Parathyroid adenoma (tissue), 2 donors: ENCODE data around the gene ACTRT2.

Experiments
- H2AFZ ChIP-seq: fragments of 300-600 bp; sonication (generic); one replicate; pipeline ENCODE4 v1.7.0; 2017; ENCODE audit warnings: antibody characterized with exemption, mild to moderate bottlenecking
- H3K27ac ChIP-seq: fragments of 300-600 bp; sonication (generic); one replicate; pipeline ENCODE4 v1.7.0; 2017
- H3K27me3 ChIP-seq: fragments of 300-600 bp; sonication (generic); one replicate; pipeline ENCODE4 v1.7.0; 2017; ENCODE audit warnings: low read length; ENCODE audit not compliant: control insufficient read depth, insufficient read depth
- H3K36me3 ChIP-seq: fragments of 300-600 bp; sonication (generic); one replicate; pipeline ENCODE4 v1.7.0; 2017; ENCODE audit warnings: low read length; ENCODE audit not compliant: control insufficient read depth, insufficient read depth
- H3K4me1 ChIP-seq: fragments of 300-600 bp; sonication (generic); one replicate; pipeline ENCODE4 v1.7.0; 2017; ENCODE audit warnings: control low read depth
- H3K4me2 ChIP-seq: fragments of 300-600 bp; sonication (generic); one replicate; pipeline ENCODE4 v1.7.0; 2017; ENCODE audit warnings: low read length
- H3K4me3 ChIP-seq: fragments of 300-600 bp; sonication (generic); one replicate; pipeline ENCODE4 v1.7.0; 2017; ENCODE audit warnings: low read depth, low read length
- H3K79me2 ChIP-seq: fragments of 300-600 bp; sonication (generic); one replicate; pipeline ENCODE4 v1.7.0; 2017; ENCODE audit warnings: control low read depth
- H3K9ac ChIP-seq: fragments of 300-600 bp; sonication (generic); one replicate; pipeline ENCODE4 v1.7.0; 2017; ENCODE audit warnings: mild to moderate bottlenecking
- H3K9me3 ChIP-seq: fragments of 300-600 bp; sonication (generic); one replicate; pipeline ENCODE4 v1.7.0; 2017; ENCODE audit warnings: low read length; ENCODE audit not compliant: control insufficient read depth
- TF ChIP-seq, protein P1 (sequence below): fragments of 300-600 bp; sonication (generic); IDR thresholded peaks from one replicate; pipeline ENCODE4 v1.7.0; 2017; ENCODE audit warnings: antibody characterized with exemption, mild to moderate bottlenecking
- donor health status: primary hyperparathyroidism.

The ACTRT2 gene

DNA sequence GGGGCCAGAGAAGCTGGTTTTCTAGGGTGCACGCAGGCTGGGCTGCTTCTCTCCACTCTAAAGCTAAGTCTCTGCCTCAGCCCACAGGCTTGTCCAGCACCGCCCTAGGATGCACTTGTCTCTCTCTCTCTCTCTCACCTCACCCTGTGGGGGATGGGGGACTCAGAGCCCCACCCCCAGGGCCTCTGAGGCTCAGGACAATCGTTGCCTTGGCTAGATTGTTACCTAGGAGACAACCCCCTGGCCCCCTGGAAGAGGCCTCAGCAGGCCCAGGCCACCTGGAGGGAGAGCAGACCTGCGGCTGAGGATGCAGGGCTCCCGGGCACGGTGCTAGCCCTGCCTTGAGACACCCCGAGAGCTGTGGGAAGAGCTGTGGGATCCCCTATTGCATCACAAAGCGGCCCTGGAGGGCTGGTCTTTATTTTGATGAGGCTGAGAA, at the start of gene ACTRT2:
Gene ACTRT2 (plus strand): TSS at position 235 of the 439 bp plus-strand sequence. CDS start 220 bp downstream, outside the sequence.
- no peak within 1 kb of the TSS for H3K9ac ChIP-seq
- H3K27ac ChIP-seq = no peak within 1 kb of the TSS
- H3K4me2 ChIP-seq = no peak within 1 kb of the TSS
- no peaks in the 10 kb centered on the region for H3K9me3 ChIP-seq
- H3K36me3 ChIP-seq = no peaks in the 10 kb centered on the region
- no peaks in the 10 kb centered on the region for H3K79me2 ChIP-seq
- H3K4me3 ChIP-seq = no peak within 1 kb of the TSS
- TF ChIP-seq, protein P1, sequence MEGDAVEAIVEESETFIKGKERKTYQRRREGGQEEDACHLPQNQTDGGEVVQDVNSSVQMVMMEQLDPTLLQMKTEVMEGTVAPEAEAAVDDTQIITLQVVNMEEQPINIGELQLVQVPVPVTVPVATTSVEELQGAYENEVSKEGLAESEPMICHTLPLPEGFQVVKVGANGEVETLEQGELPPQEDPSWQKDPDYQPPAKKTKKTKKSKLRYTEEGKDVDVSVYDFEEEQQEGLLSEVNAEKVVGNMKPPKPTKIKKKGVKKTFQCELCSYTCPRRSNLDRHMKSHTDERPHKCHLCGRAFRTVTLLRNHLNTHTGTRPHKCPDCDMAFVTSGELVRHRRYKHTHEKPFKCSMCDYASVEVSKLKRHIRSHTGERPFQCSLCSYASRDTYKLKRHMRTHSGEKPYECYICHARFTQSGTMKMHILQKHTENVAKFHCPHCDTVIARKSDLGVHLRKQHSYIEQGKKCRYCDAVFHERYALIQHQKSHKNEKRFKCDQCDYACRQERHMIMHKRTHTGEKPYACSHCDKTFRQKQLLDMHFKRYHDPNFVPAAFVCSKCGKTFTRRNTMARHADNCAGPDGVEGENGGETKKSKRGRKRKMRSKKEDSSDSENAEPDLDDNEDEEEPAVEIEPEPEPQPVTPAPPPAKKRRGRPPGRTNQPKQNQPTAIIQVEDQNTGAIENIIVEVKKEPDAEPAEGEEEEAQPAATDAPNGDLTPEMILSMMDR = no peak
- H3K4me1 ChIP-seq = no peaks in the 10 kb centered on the region
- no peak within 1 kb of the TSS for H2AFZ ChIP-seq
- no peaks in the 10 kb centered on the region for H3K27me3 ChIP-seq

DNA sequence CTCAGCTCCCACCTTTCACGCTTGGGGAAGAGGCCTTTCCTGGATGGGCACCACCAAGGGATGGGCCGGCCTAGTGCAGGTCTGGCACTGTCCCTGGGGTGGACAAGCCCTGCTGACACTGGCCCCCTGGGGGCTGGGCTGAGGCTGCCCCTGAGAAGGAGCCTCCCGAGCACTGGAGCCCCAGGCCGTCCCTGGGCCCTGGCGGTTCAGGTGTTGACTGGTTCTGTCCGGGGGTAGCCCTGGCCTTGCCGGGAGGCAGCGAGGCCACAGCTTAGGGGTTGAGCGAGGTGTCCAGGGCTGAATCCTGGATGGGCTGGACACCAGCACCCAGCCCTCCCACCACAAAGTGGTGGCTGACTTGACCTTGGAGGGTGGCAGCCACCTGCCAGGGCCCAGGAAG, 49.7 kb upstream of the ACTRT2 start:
- no peak overlapping the region for H3K4me3 ChIP-seq
- no peaks in the 10 kb centered on the region for H3K9me3 ChIP-seq
- no peaks in the 10 kb centered on the region for H3K27me3 ChIP-seq
- H2AFZ ChIP-seq = no peak overlapping the region
- H3K36me3 ChIP-seq = no peaks in the 10 kb centered on the region
- no peak overlapping the region for H3K4me2 ChIP-seq
- H3K79me2 ChIP-seq = no peaks in the 10 kb centered on the region
- TF ChIP-seq, protein P1 = no peak
- H3K27ac ChIP-seq = no peak overlapping the region
- H3K9ac ChIP-seq = no peak overlapping the region
- H3K4me1 ChIP-seq = no peaks in the 10 kb centered on the region

DNA sequence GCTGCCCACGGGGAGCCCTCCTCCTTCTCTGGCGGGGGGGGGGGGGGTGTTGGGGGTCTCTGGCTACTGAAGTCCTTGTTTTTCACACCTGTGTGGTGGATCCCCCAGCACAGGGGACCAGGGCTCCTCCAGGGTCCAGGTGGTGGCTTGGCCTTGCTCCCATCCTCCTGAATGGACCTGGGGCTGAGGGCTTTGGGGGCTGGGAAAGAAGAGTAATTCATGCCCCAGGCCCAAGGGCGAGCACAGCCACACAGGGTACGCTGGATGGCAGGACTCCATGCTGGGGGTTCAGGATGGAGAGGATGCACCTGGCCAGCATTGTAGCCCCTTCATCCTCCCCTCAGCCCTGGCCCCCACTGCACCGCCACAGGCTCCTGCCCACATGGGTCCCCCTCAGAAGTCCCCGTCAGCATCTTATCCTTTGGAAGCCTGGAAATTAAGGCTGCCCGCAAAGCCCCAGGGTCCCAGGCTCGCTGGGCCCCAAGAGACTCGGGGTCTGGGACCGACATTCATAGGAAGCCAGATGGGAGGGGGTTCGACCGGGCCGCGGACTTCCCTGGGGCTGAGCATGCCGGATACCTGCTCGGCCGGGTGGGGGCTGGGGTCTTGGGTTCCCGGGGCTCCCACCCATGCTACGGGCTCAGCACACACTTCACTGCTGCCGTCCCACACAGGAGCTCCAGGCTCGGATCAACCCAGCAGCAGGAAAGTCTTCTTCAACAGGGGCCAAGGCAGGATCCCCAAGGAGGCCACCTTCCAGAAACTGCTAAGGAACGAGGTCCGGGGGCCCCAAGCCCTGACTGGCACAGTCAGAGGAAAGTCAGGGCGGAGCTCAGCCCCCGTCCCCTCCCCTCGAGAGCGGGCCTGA, 49.0 kb upstream of the ACTRT2 start:
- H3K27ac ChIP-seq = no peak overlapping the region
- H3K4me1 ChIP-seq = no peaks in the 10 kb centered on the region
- H3K79me2 ChIP-seq = no peaks in the 10 kb centered on the region
- no peaks in the 10 kb centered on the region for H3K27me3 ChIP-seq
- TF ChIP-seq, protein P1 = no peak
- H3K4me3 ChIP-seq = no peak overlapping the region
- H3K9ac ChIP-seq = no peak overlapping the region
- H2AFZ ChIP-seq = no peak overlapping the region
- H3K36me3 ChIP-seq = no peaks in the 10 kb centered on the region
- no peaks in the 10 kb centered on the region for H3K9me3 ChIP-seq
- no peak overlapping the region for H3K4me2 ChIP-seq

DNA sequence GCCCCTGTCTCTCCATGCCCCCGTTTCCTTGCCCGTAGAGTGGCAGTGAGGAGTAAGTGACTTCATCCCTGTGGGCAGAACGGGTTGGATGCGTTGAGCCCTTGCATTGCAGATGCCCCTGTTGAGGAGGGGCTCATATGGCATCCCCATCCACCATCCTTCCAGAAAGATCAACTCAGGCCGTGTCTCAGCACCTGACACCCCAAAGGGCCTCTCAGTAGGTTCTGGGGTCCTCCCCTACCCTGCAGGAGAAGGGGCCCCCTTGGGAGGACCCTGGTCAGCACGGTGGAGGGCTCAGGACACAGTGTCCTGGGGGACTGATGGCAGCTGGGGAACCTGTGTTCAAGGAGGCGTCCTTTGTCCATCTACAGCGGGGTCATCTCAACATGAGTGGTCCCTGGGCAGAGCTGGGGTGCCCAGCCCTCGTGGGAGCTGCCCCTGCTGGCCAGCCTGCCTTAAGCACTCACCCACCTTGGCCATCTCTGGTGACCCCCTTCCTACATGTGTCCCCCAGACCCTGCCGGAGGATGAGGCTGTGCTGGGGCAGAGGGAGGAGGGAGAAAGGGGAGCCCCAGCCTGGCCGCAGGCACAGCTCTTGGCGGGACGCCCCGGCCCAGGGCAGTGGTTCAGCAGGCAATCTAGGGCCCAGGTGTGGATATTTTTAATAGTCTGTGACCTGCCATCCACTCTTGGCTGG, 48.2 kb upstream of the ACTRT2 start:
- Histone ChIP-seq H3K4me2 (no peak overlapping the region), H3K27me3 (no peaks in the 10 kb centered on the region), H3K36me3 (no peaks in the 10 kb centered on the region), H2AFZ (no peak overlapping the region), H3K27ac (no peak overlapping the region), H3K4me1 (no peaks in the 10 kb centered on the region), H3K79me2 (no peaks in the 10 kb centered on the region), H3K9me3 (no peaks in the 10 kb centered on the region), H3K9ac (no peak overlapping the region), H3K4me3 (no peak overlapping the region)
- TF ChIP-seq, protein P1 = no peak
